Naive B cell (primary cell): ENCODE results near the gene NISCH. TPM values are rescaled to one million over a fixed set of nuclear protein-coding genes. Genes with fewer than 3 reads are reported as not detected.

Source experiments
- ATAC-seq, 2 donors: fragments of 150-1000 bp; cut with Tn5 transposase; 2 replicates each; pipeline ENCODE4 v1.10.0; 2021; ENCODE audit warnings: low read depth in 2 of 2, mild to moderate bottlenecking in 2 of 2, moderate library complexity in 2 of 2
- DNase-seq: peaks from one replicate; pipeline ENCODE4 v3.0.0; 2022
- H3K27ac Mint-ChIP-seq, 6 donors: one replicate each; pipeline ENCODE4 v1.8.0; 2020 to 2022; ENCODE audit warnings: mild to moderate bottlenecking in 6 of 6, mixed read lengths in 6 of 6, moderate library complexity in 5 of 6, inconsistent platforms in 2 of 6
- H3K27me3 Mint-ChIP-seq, 3 donors: one replicate each; pipeline ENCODE4 v1.8.0; 2021 to 2022; ENCODE audit warnings: mixed read lengths in 3 of 3, mild to moderate bottlenecking in 1 of 3
- H3K36me3 Mint-ChIP-seq, 2 donors: one replicate each; pipeline ENCODE4 v1.8.0; 2020 to 2022; ENCODE audit warnings: mixed read lengths in 2 of 2, inconsistent platforms in 1 of 2, mild to moderate bottlenecking in 1 of 2
- H3K4me1 Mint-ChIP-seq, 3 donors: one replicate each; pipeline ENCODE4 v1.8.0; 2020 to 2022; ENCODE audit warnings: mixed read lengths in 3 of 3, inconsistent platforms in 1 of 3, mild to moderate bottlenecking in 1 of 3, moderate library complexity in 1 of 3
- H3K4me3 Mint-ChIP-seq, 8 donors: one replicate each; pipeline ENCODE4 v1.8.0; 2020 to 2022; ENCODE audit warnings: mild to moderate bottlenecking in 8 of 8, mixed read lengths in 8 of 8, moderate library complexity in 8 of 8, inconsistent platforms in 2 of 8
- H3K9me3 Mint-ChIP-seq, 7 donors: one replicate each; pipeline ENCODE4 v1.8.0; 2020 to 2022; ENCODE audit warnings: mixed read lengths in 7 of 7, mild to moderate bottlenecking in 5 of 7, inconsistent platforms in 2 of 7, moderate library complexity in 1 of 7
- polyA plus RNA-seq, 6 donors: library from polyadenylated mRNA; unstranded; fragments of 300-500 nt; fragmentation: Illumina TruSeq; gene quantifications; one replicate each; pipeline ENCODE4 v1.2.3, GENCODE V29; 2021; ENCODE audit warnings: low read depth in 6 of 6

Gene NISCH
- polyA plus RNA-seq, 6 donors from 2014 or later: 14.4 to 27.0 (median 15.7) TPM

- no peak overlapping the region for H3K4me3 Mint-ChIP-seq
- DNase-seq (no peak), ATAC-seq (no peak)
- no peaks in the 10 kb centered on the region for H3K36me3 Mint-ChIP-seq
- H3K27ac Mint-ChIP-seq: no peak overlapping the region
- peaks cover 0 to 15% (median 0%) of the 10 kb centered on the region in 3 donors for H3K27me3 Mint-ChIP-seq
- H3K9me3 Mint-ChIP-seq: no peaks in the 10 kb centered on the region
- H3K4me1 Mint-ChIP-seq: no peaks in the 10 kb centered on the region
Observed at GRCh38 chr3:52438579-52439425, 16.6 kb upstream of the NISCH start.

- H3K27ac Mint-ChIP-seq: peak overlapping the region in 1 of 6 donors; percentile 54
- H3K36me3 Mint-ChIP-seq: no peaks in the 10 kb centered on the region
- H3K4me1 Mint-ChIP-seq: no peaks in the 10 kb centered on the region
- DNase-seq: no peak
- no peaks in the 10 kb centered on the region for H3K9me3 Mint-ChIP-seq
- peak overlapping the region in 1 of 8 donors; percentile 66 for H3K4me3 Mint-ChIP-seq
- no peak for ATAC-seq
- H3K27me3 Mint-ChIP-seq: peaks cover 0 to 15% (median 0%) of the 10 kb centered on the region in 3 donors
Observed at GRCh38 chr3:52439426-52440248, 15.8 kb upstream of the NISCH start.

- no peaks in the 10 kb centered on the region for H3K36me3 Mint-ChIP-seq
- DNase-seq (no peak), ATAC-seq (no peak)
- peaks cover 0 to 3% (median 3%) of the 10 kb centered on the region in 3 donors for H3K4me1 Mint-ChIP-seq
- H3K27me3 Mint-ChIP-seq: peaks cover 0 to 15% (median 0%) of the 10 kb centered on the region in 3 donors
- H3K9me3 Mint-ChIP-seq: no peaks in the 10 kb centered on the region
- peak overlapping the region in 1 of 6 donors; percentile 33 for H3K27ac Mint-ChIP-seq
- no peak overlapping the region for H3K4me3 Mint-ChIP-seq
Observed at GRCh38 chr3:52440249-52440551, 15.2 kb upstream of the NISCH start.

- no peak for ATAC-seq
- DNase-seq: no peak
- no peak overlapping the region for H3K27ac Mint-ChIP-seq
- H3K27me3 Mint-ChIP-seq: peaks cover 0 to 13% (median 0%) of the 10 kb centered on the region in 3 donors
- H3K4me3 Mint-ChIP-seq: no peak overlapping the region
- H3K9me3 Mint-ChIP-seq: no peaks in the 10 kb centered on the region
- H3K36me3 Mint-ChIP-seq: no peaks in the 10 kb centered on the region
- peaks cover 0 to 8% (median 5%) of the 10 kb centered on the region in 3 donors for H3K4me1 Mint-ChIP-seq
Observed at GRCh38 chr3:52440671-52441070, 14.7 kb upstream of the NISCH start.

GRCh38 chr3:52441091-52441771 lies 14.2 kb upstream of the NISCH start:
- Mint-ChIP-seq H3K27ac (no peak overlapping the region), H3K4me1 (peaks cover 0 to 9% (median 5%) of the 10 kb centered on the region in 3 donors), H3K9me3 (no peaks in the 10 kb centered on the region), H3K27me3 (peaks cover 0 to 8% (median 0%) of the 10 kb centered on the region in 3 donors), H3K4me3 (peak overlapping the region in 1 of 8 donors; percentile 6), H3K36me3 (no peaks in the 10 kb centered on the region)
- ATAC-seq (no peak), DNase-seq (no peak)

- ATAC-seq (no peak), DNase-seq (no peak)
- Mint-ChIP-seq H3K36me3 (no peaks in the 10 kb centered on the region), H3K9me3 (no peaks in the 10 kb centered on the region), H3K27ac (no peak overlapping the region), H3K4me3 (no peak overlapping the region), H3K27me3 (peaks cover 0 to 8% (median 0%) of the 10 kb centered on the region in 3 donors), H3K4me1 (peaks cover under 1 to 15% (median 6%) of the 10 kb centered on the region in 3 donors)
Observed at GRCh38 chr3:52441772-52442332, 13.6 kb upstream of the NISCH start.

GRCh38 chr3:52442409-52443267 lies 12.8 kb upstream of the NISCH start:
- no peaks in the 10 kb centered on the region for H3K9me3 Mint-ChIP-seq
- peaks cover 0 to 8% (median 0%) of the 10 kb centered on the region in 3 donors for H3K27me3 Mint-ChIP-seq
- H3K27ac Mint-ChIP-seq: peak overlapping the region in 1 of 6 donors; percentile 71
- H3K4me1 Mint-ChIP-seq: peaks cover 5 to 20% (median 10%) of the 10 kb centered on the region in 3 donors
- no peak for ATAC-seq
- H3K4me3 Mint-ChIP-seq: peak overlapping the region in 1 of 8 donors; percentile 61
- H3K36me3 Mint-ChIP-seq: no peaks in the 10 kb centered on the region
- no peak for DNase-seq

GRCh38 chr3:52443268-52443610 lies 12.2 kb upstream of the NISCH start:
- Mint-ChIP-seq H3K27ac (peak overlapping the region in 1 of 6 donors; percentile 71), H3K27me3 (peaks cover 0 to 8% (median 0%) of the 10 kb centered on the region in 3 donors), H3K4me1 (peaks cover 5 to 20% (median 10%) of the 10 kb centered on the region in 3 donors), H3K9me3 (no peaks in the 10 kb centered on the region), H3K36me3 (no peaks in the 10 kb centered on the region), H3K4me3 (no peak overlapping the region)
- ATAC-seq: no peak
- DNase-seq: no peak

GRCh38 chr3:52443791-52444687 lies 11.4 kb upstream of the NISCH start:
- Mint-ChIP-seq H3K36me3 (no peaks in the 10 kb centered on the region), H3K4me1 (peaks cover 5 to 20% (median 10%) of the 10 kb centered on the region in 3 donors), H3K9me3 (no peaks in the 10 kb centered on the region), H3K27me3 (peaks cover 0 to 11% (median 0%) of the 10 kb centered on the region in 3 donors), H3K27ac (peak overlapping the region in 1 of 6 donors; percentile 80), H3K4me3 (no peak overlapping the region)
- DNase-seq (no peak), ATAC-seq (no peak)

- Mint-ChIP-seq H3K36me3 (no peaks in the 10 kb centered on the region), H3K4me3 (peak within 1 kb of the TSS in 1 of 8 donors; percentile 80), H3K4me1 (peaks cover 5 to 20% (median 10%) of the 10 kb centered on the region in 3 donors), H3K27me3 (peaks cover 0 to 13% (median 0%) of the 10 kb centered on the region in 3 donors), H3K9me3 (no peaks in the 10 kb centered on the region), H3K27ac (no peak within 1 kb of the TSS)
- DNase-seq: peak; percentile 63
- peak; percentile 91 for ATAC-seq
Observed at GRCh38 chr3:52444860-52445793, 10.3 kb upstream of the NISCH start, which contains the start of gene SEMA3G. Gene SEMA3G (minus strand): TSS chr3:52445103. CDS start chr3:52445027, 76 bp downstream.

- no peaks in the 10 kb centered on the region for H3K9me3 Mint-ChIP-seq
- H3K4me3 Mint-ChIP-seq: no peak overlapping the region
- H3K36me3 Mint-ChIP-seq: no peaks in the 10 kb centered on the region
- ATAC-seq (no peak), DNase-seq (no peak)
- H3K4me1 Mint-ChIP-seq: peaks cover 5 to 20% (median 10%) of the 10 kb centered on the region in 3 donors
- no peak overlapping the region for H3K27ac Mint-ChIP-seq
- peaks cover 0 to 13% (median 0%) of the 10 kb centered on the region in 3 donors for H3K27me3 Mint-ChIP-seq
Observed at GRCh38 chr3:52446042-52446441, 9.4 kb upstream of the NISCH start.
